ENCODE measurements around the gene GNAI3.

The GNAI3 gene

GRCh38 chr1:109538827-109539555 is 9.4 kb upstream of the GNAI3 start:
- Histone ChIP-seq H3K9me3 (ENCODE audit: insufficient read depth, low read depth, low read length) (no peaks in the 10 kb centered on the region), H3K4me3 (ENCODE audit: low read length) (no peak overlapping the region), H3K27ac (ENCODE audit: low read length) (no peak overlapping the region), H3K27me3 (ENCODE audit: insufficient read depth, low read length) (no peaks in the 10 kb centered on the region; the same call in 1 of the 2 replicates), H3K36me3 (ENCODE audit: insufficient read depth, low read depth, low read length) (no peaks in the 10 kb centered on the region), H3K9ac (ENCODE audit: low read depth, low read length) (no peak overlapping the region), H3K4me1 (ENCODE audit: insufficient read depth, low read length) (no peaks in the 10 kb centered on the region)

GRCh38 chr1:109539676-109540075 is 8.7 kb upstream of the GNAI3 start, which contains the start of gene GPR61:
Gene GPR61 (plus strand): TSS chr1:109539872. CDS start chr1:109543023, 3,151 bp downstream.
- Histone ChIP-seq H3K27me3 (ENCODE audit: insufficient read depth, low read length) (no peaks in the 10 kb centered on the region; the same call in 1 of the 2 replicates), H3K27ac (ENCODE audit: low read length) (no peak within 1 kb of the TSS), H3K9me3 (ENCODE audit: insufficient read depth, low read depth, low read length) (no peaks in the 10 kb centered on the region), H3K36me3 (ENCODE audit: insufficient read depth, low read depth, low read length) (no peaks in the 10 kb centered on the region), H3K4me1 (ENCODE audit: insufficient read depth, low read length) (no peaks in the 10 kb centered on the region), H3K9ac (ENCODE audit: low read depth, low read length) (no peak within 1 kb of the TSS), H3K4me3 (ENCODE audit: low read length) (peak within 1 kb of the TSS; percentile 25; the same call in 1 of the 2 replicates)

- H3K36me3 ChIP-seq (ENCODE audit: insufficient read depth, low read depth, low read length): no peaks in the 10 kb centered on the region
- no peaks in the 10 kb centered on the region for H3K9me3 ChIP-seq (ENCODE audit: insufficient read depth, low read depth, low read length)
- H3K4me1 ChIP-seq (ENCODE audit: insufficient read depth, low read length): no peaks in the 10 kb centered on the region
- no peak overlapping the region for H3K4me3 ChIP-seq (ENCODE audit: low read length)
- H3K9ac ChIP-seq (ENCODE audit: low read depth, low read length): no peak overlapping the region
- no peaks in the 10 kb centered on the region; the same call in 1 of the 2 replicates for H3K27me3 ChIP-seq (ENCODE audit: insufficient read depth, low read length)
- no peak overlapping the region for H3K27ac ChIP-seq (ENCODE audit: low read length)
Measured at GRCh38 chr1:109541102-109541501, 7.3 kb upstream of the GNAI3 start.

- Histone ChIP-seq H3K27me3 (ENCODE audit: insufficient read depth, low read length) (no peaks in the 10 kb centered on the region; the same call in 1 of the 2 replicates), H3K27ac (ENCODE audit: low read length) (no peak overlapping the region), H3K9me3 (ENCODE audit: insufficient read depth, low read depth, low read length) (no peaks in the 10 kb centered on the region), H3K4me1 (ENCODE audit: insufficient read depth, low read length) (peaks cover 12% of the 10 kb centered on the region), H3K36me3 (ENCODE audit: insufficient read depth, low read depth, low read length) (no peaks in the 10 kb centered on the region), H3K4me3 (ENCODE audit: low read length) (no peak overlapping the region), H3K9ac (ENCODE audit: low read depth, low read length) (no peak overlapping the region)
Measured at GRCh38 chr1:109542657-109543056, 5.8 kb upstream of the GNAI3 start.

GRCh38 chr1:109543283-109543987 is 5.0 kb upstream of the GNAI3 start:
- no peaks in the 10 kb centered on the region for H3K9me3 ChIP-seq (ENCODE audit: insufficient read depth, low read depth, low read length)

GRCh38 chr1:109543988-109544735 is 4.3 kb upstream of the GNAI3 start:
- Histone ChIP-seq H3K36me3 (ENCODE audit: insufficient read depth, low read depth, low read length) (no peaks in the 10 kb centered on the region), H3K4me1 (ENCODE audit: insufficient read depth, low read length) (peaks cover 12% of the 10 kb centered on the region), H3K9ac (ENCODE audit: low read depth, low read length) (no peak overlapping the region), H3K27ac (ENCODE audit: low read length) (no peak overlapping the region), H3K9me3 (ENCODE audit: insufficient read depth, low read depth, low read length) (no peaks in the 10 kb centered on the region), H3K4me3 (ENCODE audit: low read length) (no peak overlapping the region), H3K27me3 (ENCODE audit: insufficient read depth, low read length) (no peaks in the 10 kb centered on the region; the same call in 1 of the 2 replicates)

More at GRCh38 chr1:109543283-109543987, 5.0 kb upstream of the GNAI3 start:
- Histone ChIP-seq H3K4me3 (ENCODE audit: low read length) (no peak overlapping the region), H3K36me3 (ENCODE audit: insufficient read depth, low read depth, low read length) (no peaks in the 10 kb centered on the region), H3K9ac (ENCODE audit: low read depth, low read length) (no peak overlapping the region), H3K4me1 (ENCODE audit: insufficient read depth, low read length) (peaks cover 12% of the 10 kb centered on the region), H3K27me3 (ENCODE audit: insufficient read depth, low read length) (no peaks in the 10 kb centered on the region; the same call in 1 of the 2 replicates), H3K27ac (ENCODE audit: low read length) (no peak overlapping the region)

GRCh38 chr1:109546311-109547109 is 1.9 kb upstream of the GNAI3 start:
- Histone ChIP-seq H3K9ac (ENCODE audit: low read depth, low read length) (peak overlapping the region; percentile 89; the same call in 1 of the 2 replicates), H3K9me3 (ENCODE audit: insufficient read depth, low read depth, low read length) (no peaks in the 10 kb centered on the region), H3K27me3 (ENCODE audit: insufficient read depth, low read length) (no peaks in the 10 kb centered on the region), H3K36me3 (ENCODE audit: insufficient read depth, low read depth, low read length) (no peaks in the 10 kb centered on the region), H3K4me1 (ENCODE audit: insufficient read depth, low read length) (peaks cover 12% of the 10 kb centered on the region), H3K27ac (ENCODE audit: low read length) (peak overlapping the region; percentile 16), H3K4me3 (ENCODE audit: low read length) (peak overlapping the region; percentile 87)

GRCh38 chr1:109547463-109548320 is 723 bp upstream of the GNAI3 start:
- H3K27ac ChIP-seq (ENCODE audit: low read length): peak overlapping the region; percentile 25
- H3K4me1 ChIP-seq (ENCODE audit: insufficient read depth, low read length): peaks cover 12% of the 10 kb centered on the region
- H3K9me3 ChIP-seq (ENCODE audit: insufficient read depth, low read depth, low read length): no peaks in the 10 kb centered on the region
- no peaks in the 10 kb centered on the region for H3K27me3 ChIP-seq (ENCODE audit: insufficient read depth, low read length)
- peak overlapping the region; percentile 87 for H3K4me3 ChIP-seq (ENCODE audit: low read length)
- H3K36me3 ChIP-seq (ENCODE audit: insufficient read depth, low read depth, low read length): no peaks in the 10 kb centered on the region
- peak overlapping the region; percentile 89 for H3K9ac ChIP-seq (ENCODE audit: low read depth, low read length)

GRCh38 chr1:109556563-109556962 is 8.1 kb downstream of the GNAI3 start:
- Histone ChIP-seq H3K36me3 (ENCODE audit: insufficient read depth, low read depth, low read length) (no peaks in the 10 kb centered on the region), H3K27ac (ENCODE audit: low read length) (no peak overlapping the region), H3K9ac (ENCODE audit: low read depth, low read length) (no peak overlapping the region), H3K27me3 (ENCODE audit: insufficient read depth, low read length) (no peaks in the 10 kb centered on the region), H3K9me3 (ENCODE audit: insufficient read depth, low read depth, low read length) (no peaks in the 10 kb centered on the region), H3K4me1 (ENCODE audit: insufficient read depth, low read length) (peaks cover under 1% of the 10 kb centered on the region; the same call in 1 of the 2 replicates), H3K4me3 (ENCODE audit: low read length) (no peak overlapping the region)

GRCh38 chr1:109557520-109557919 is 9.1 kb downstream of the GNAI3 start:
- Histone ChIP-seq H3K4me1 (ENCODE audit: insufficient read depth, low read length) (peaks cover 8% of the 10 kb centered on the region; the same call in 1 of the 2 replicates), H3K27me3 (ENCODE audit: insufficient read depth, low read length) (no peaks in the 10 kb centered on the region), H3K36me3 (ENCODE audit: insufficient read depth, low read depth, low read length) (no peaks in the 10 kb centered on the region), H3K9me3 (ENCODE audit: insufficient read depth, low read depth, low read length) (no peaks in the 10 kb centered on the region), H3K4me3 (ENCODE audit: low read length) (no peak overlapping the region), H3K9ac (ENCODE audit: low read depth, low read length) (no peak overlapping the region), H3K27ac (ENCODE audit: low read length) (no peak overlapping the region)

Measured in iPS-20b (cell line).